CD14-positive monocyte (primary cell): ENCODE data around the gene FGD4. TPM values are rescaled to one million over a fixed set of nuclear protein-coding genes. Genes with fewer than 3 reads are reported as not detected.

Experiments
- DNase-seq, 3 donors: peaks; one replicate each; pipeline ENCODE4 v3.0.0-alpha.2; 2011 to 2022
- H2AFZ ChIP-seq: 2 replicates; pipeline ENCODE4 v1.6.0; 2012; ENCODE audit warnings: mild to moderate bottlenecking, low read depth, low read length, inconsistent platforms; ENCODE audit not compliant: insufficient read depth, poor library complexity, severe bottlenecking
- H3K27ac ChIP-seq, 2 donors: 1 replicate in 1 of 2; 2 replicates in 1 of 2; pipeline ENCODE4 v1.5.1; 2012 to 2013; ENCODE audit warnings: low read length in 2 of 2, control low read depth in 1 of 2, inconsistent platforms in 1 of 2, low read depth in 1 of 2, mild to moderate bottlenecking in 1 of 2
- H3K27me3 ChIP-seq, 2 donors: one replicate each; pipeline versions ENCODE4 v1.6.0 to v1.6.1; 2011 to 2013; ENCODE audit warnings: low read length in 2 of 2; ENCODE audit not compliant: control insufficient read depth in 2 of 2, insufficient read depth in 2 of 2
- H3K36me3 ChIP-seq, 2 donors: replicated peaks in 1 of 2; 1 replicate in 1 of 2; 2 replicates in 1 of 2; pipeline versions ENCODE4 v1.5.1 to v1.6.1; 2012 to 2013; ENCODE audit warnings: low read length in 2 of 2, control low read depth in 1 of 2, inconsistent platforms in 1 of 2, mild to moderate bottlenecking in 1 of 2; ENCODE audit not compliant: insufficient read depth in 2 of 2, control insufficient read depth in 1 of 2
- H3K4me1 ChIP-seq, 2 donors: 1 replicate in 1 of 2; 2 replicates in 1 of 2; pipeline versions ENCODE4 v1.5.1 to v1.6.1; 2012 to 2013; ENCODE audit warnings: low read length in 2 of 2, control low read depth in 1 of 2, inconsistent platforms in 1 of 2, mild to moderate bottlenecking in 1 of 2, moderate library complexity in 1 of 2; ENCODE audit not compliant: insufficient read depth in 2 of 2, control insufficient read depth in 1 of 2
- H3K4me2 ChIP-seq: replicated peaks from 2 replicates; pipeline ENCODE3; 2012; ENCODE audit warnings: low read length, moderate library complexity, mild to moderate bottlenecking; ENCODE audit not compliant: poor library complexity, severe bottlenecking; ENCODE audit errors: extremely low read depth
- H3K4me3 ChIP-seq, 3 experiments: fragments of 200-600 bp in 1 of 3; sonication (generic) in 1 of 3; replicated peaks in 1 of 3; 1 replicate in 2 of 3; 2 replicates in 1 of 3; pipeline ENCODE4 v1.5.1; 2011 to 2013; ENCODE audit warnings: low read length in 3 of 3, mild to moderate bottlenecking in 3 of 3, control low read depth in 2 of 3, low read depth in 2 of 3, inconsistent platforms in 1 of 3, moderate library complexity in 1 of 3
- H3K79me2 ChIP-seq: 2 replicates; pipeline ENCODE4 v1.6.0; 2012; ENCODE audit warnings: mild to moderate bottlenecking, control low read depth, inconsistent platforms, low read length, moderate library complexity; ENCODE audit not compliant: insufficient read depth
- H3K9ac ChIP-seq: 2 replicates; pipeline ENCODE4 v1.6.0; 2017; ENCODE audit warnings: low read length, mild to moderate bottlenecking; ENCODE audit not compliant: insufficient read depth, poor library complexity, severe bottlenecking
- H3K9me3 ChIP-seq, 2 donors: replicated peaks in 1 of 2; 1 replicate in 1 of 2; 2 replicates in 1 of 2; pipeline versions ENCODE4 v1.5.1 to v1.6.1; 2012 to 2013; ENCODE audit warnings: low read length in 2 of 2, control low read depth in 1 of 2; ENCODE audit not compliant: control insufficient read depth in 1 of 2, insufficient read depth in 1 of 2
- H4K20me1 ChIP-seq: 2 replicates; pipeline ENCODE4 v1.6.0; 2012; ENCODE audit warnings: mild to moderate bottlenecking, low read length, control low read depth, moderate library complexity; ENCODE audit not compliant: insufficient read depth
- H3K27ac Mint-ChIP-seq, 7 donors: one replicate each; pipeline ENCODE4 v1.8.0; 2020; ENCODE audit warnings: mild to moderate bottlenecking in 7 of 7, mixed read lengths in 7 of 7, moderate library complexity in 6 of 7, inconsistent platforms in 2 of 7
- H3K27me3 Mint-ChIP-seq, 3 donors: one replicate each; pipeline ENCODE4 v1.8.0; 2021 to 2022; ENCODE audit warnings: low read depth in 3 of 3, mild to moderate bottlenecking in 3 of 3, mixed read lengths in 3 of 3, moderate library complexity in 3 of 3, inconsistent platforms in 1 of 3
- H3K36me3 Mint-ChIP-seq, 2 donors: one replicate each; pipeline ENCODE4 v1.8.0; 2020; ENCODE audit warnings: mixed read lengths in 2 of 2, inconsistent platforms in 1 of 2, mild to moderate bottlenecking in 1 of 2
- H3K4me1 Mint-ChIP-seq: one replicate; pipeline ENCODE4 v1.8.0; 2020; ENCODE audit warnings: mild to moderate bottlenecking, mixed read lengths
- H3K4me3 Mint-ChIP-seq, 2 donors: one replicate each; pipeline ENCODE4 v1.8.0; 2020; ENCODE audit warnings: mild to moderate bottlenecking in 2 of 2, mixed read lengths in 2 of 2, moderate library complexity in 1 of 2
- H3K9me3 Mint-ChIP-seq, 7 donors: one replicate each; pipeline ENCODE4 v1.8.0; 2020 to 2022; ENCODE audit warnings: mixed read lengths in 7 of 7, mild to moderate bottlenecking in 6 of 7, moderate library complexity in 6 of 7, inconsistent platforms in 2 of 7
- CTCF ChIP-seq: fragments of 200-600 bp; IDR thresholded peaks from one replicate; pipeline ENCODE4 v1.8.0; 2022; ENCODE audit warnings: antibody characterized with exemption, mild to moderate bottlenecking
- WGBS: methylation state at CpG from one replicate; pipeline ENCODE4 v1.1.5; 2013; ENCODE audit warnings: missing lambda C conversion rate; ENCODE audit not compliant: insufficient coverage; 5-methylcytosine and 5-hydroxymethylcytosine counted together
- intact Hi-C, 2 donors: fragments of 100-400 bp; cut with micrococcal nuclease; formaldehyde crosslinking; loops; one replicate each; pipeline versions ENCODE4 v1.15.0 to v1.15.1; 2023
- polyA plus RNA-seq, 3 donors: library from polyadenylated mRNA; depleted of rRNA in 1 of 3; unstranded in 2 of 3; stranded (reverse) in 1 of 3; fragments of 300-500 nt in 2 of 3; fragments of >200 nt in 1 of 3; fragmentation: Illumina TruSeq in 2 of 3; gene quantifications; 1 replicate in 2 of 3; 2 replicates in 1 of 3; pipeline ENCODE4 v1.2.3, GENCODE V29; 2012 to 2021

The FGD4 gene
- polyA plus RNA-seq, 3 donors, result 5.3 to 34.4 (median 6.0) TPM

DNA sequence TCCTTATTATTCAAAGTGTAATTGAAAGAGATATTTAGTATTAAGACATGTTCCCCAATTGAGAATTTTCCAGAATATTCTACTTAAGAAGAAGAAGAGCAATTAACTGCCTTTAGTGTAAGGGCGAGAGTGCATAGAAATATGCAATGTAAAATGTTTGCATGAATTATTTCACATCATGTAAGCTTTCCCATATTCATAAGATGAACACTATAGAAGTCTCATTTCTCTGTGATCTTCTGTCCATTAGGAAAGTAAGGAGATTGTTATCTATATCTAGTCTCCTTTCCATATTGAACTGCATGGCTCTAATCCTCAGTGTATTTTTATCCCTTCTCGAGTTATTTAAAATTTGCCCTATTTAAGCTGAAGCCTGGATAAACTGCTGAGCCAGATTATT is 17.1 kb upstream of the FGD4 start:
- Histone ChIP-seq H3K27ac (no peak overlapping the region), H3K27me3 (no peaks in the 10 kb centered on the region), H3K9me3 (peaks cover 0 to 5% of the 10 kb centered on the region in 2 donors), H3K9ac (no peak overlapping the region), H2AFZ (no peak overlapping the region), H3K4me3 (no peak overlapping the region), H4K20me1 (no peaks in the 10 kb centered on the region), H3K4me1 (peaks cover 4 to 14% of the 10 kb centered on the region in 2 donors), H3K79me2 (no peaks in the 10 kb centered on the region), H3K36me3 (no peaks in the 10 kb centered on the region), H3K4me2 (no peak overlapping the region)
- no CpG with 5 or more reads among the region's 2 CpGs for WGBS
- no peaks in the 10 kb centered on the region for H3K36me3 Mint-ChIP-seq
- intact Hi-C loops, result no loop called here
- H3K4me3 Mint-ChIP-seq, result no peak overlapping the region
- no peak for DNase-seq
- no peak overlapping the region for H3K27ac Mint-ChIP-seq
- peaks cover 0 to 11% (median 3%) of the 10 kb centered on the region in 7 donors for H3K9me3 Mint-ChIP-seq
- H3K27me3 Mint-ChIP-seq, result peaks cover 0 to 4% (median 2%) of the 10 kb centered on the region in 3 donors
- H3K4me1 Mint-ChIP-seq, result peaks cover 23% of the 10 kb centered on the region
- no peak for TF ChIP-seq CTCF

- peaks cover 0 to 18% (median 7%) of the 10 kb centered on the region in 3 donors for H3K27me3 Mint-ChIP-seq
- peak overlapping the region; percentile 68 for H3K4me2 ChIP-seq
- TF ChIP-seq CTCF, result no peak
- H3K4me3 ChIP-seq, result peak overlapping the region in 2 of 3 experiments; percentile 21 to 71
- no peaks in the 10 kb centered on the region for H3K79me2 ChIP-seq
- H2AFZ ChIP-seq, result peak overlapping the region; percentile 91
- H3K27ac Mint-ChIP-seq, result peak overlapping the region in 1 of 7 donors; percentile 45
- no peaks in the 10 kb centered on the region for H3K36me3 Mint-ChIP-seq
- no peaks in the 10 kb centered on the region for H3K36me3 ChIP-seq
- peak overlapping the region; percentile 59 for H3K9ac ChIP-seq
- WGBS, result 20% methylated on average over 38 of the region's 47 CpGs
- peaks cover 5 to 14% (median 10%) of the 10 kb centered on the region in 7 donors for H3K9me3 Mint-ChIP-seq
- no peak overlapping the region for H3K27ac ChIP-seq
- H4K20me1 ChIP-seq, result no peaks in the 10 kb centered on the region
- peaks cover 4 to 15% of the 10 kb centered on the region in 2 donors for H3K4me1 ChIP-seq
- H3K27me3 ChIP-seq, result no peaks in the 10 kb centered on the region
- intact Hi-C loops, result no loop called here
- peak in 1 of 3 donors; percentile 19 for DNase-seq
- peaks cover 14% of the 10 kb centered on the region for H3K4me1 Mint-ChIP-seq
- peak overlapping the region; percentile 76 to 89 for H3K4me3 Mint-ChIP-seq
- H3K9me3 ChIP-seq, result peaks cover 0 to 8% of the 10 kb centered on the region in 2 donors
Observed at GRCh38 chr12:32390572-32391219, 8.7 kb upstream of the FGD4 start.
